ENCODE measurements around the gene IPO13.

The IPO13 gene, protein sequence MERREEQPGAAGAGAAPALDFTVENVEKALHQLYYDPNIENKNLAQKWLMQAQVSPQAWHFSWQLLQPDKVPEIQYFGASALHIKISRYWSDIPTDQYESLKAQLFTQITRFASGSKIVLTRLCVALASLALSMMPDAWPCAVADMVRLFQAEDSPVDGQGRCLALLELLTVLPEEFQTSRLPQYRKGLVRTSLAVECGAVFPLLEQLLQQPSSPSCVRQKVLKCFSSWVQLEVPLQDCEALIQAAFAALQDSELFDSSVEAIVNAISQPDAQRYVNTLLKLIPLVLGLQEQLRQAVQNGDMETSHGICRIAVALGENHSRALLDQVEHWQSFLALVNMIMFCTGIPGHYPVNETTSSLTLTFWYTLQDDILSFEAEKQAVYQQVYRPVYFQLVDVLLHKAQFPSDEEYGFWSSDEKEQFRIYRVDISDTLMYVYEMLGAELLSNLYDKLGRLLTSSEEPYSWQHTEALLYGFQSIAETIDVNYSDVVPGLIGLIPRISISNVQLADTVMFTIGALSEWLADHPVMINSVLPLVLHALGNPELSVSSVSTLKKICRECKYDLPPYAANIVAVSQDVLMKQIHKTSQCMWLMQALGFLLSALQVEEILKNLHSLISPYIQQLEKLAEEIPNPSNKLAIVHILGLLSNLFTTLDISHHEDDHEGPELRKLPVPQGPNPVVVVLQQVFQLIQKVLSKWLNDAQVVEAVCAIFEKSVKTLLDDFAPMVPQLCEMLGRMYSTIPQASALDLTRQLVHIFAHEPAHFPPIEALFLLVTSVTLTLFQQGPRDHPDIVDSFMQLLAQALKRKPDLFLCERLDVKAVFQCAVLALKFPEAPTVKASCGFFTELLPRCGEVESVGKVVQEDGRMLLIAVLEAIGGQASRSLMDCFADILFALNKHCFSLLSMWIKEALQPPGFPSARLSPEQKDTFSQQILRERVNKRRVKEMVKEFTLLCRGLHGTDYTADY

DNA sequence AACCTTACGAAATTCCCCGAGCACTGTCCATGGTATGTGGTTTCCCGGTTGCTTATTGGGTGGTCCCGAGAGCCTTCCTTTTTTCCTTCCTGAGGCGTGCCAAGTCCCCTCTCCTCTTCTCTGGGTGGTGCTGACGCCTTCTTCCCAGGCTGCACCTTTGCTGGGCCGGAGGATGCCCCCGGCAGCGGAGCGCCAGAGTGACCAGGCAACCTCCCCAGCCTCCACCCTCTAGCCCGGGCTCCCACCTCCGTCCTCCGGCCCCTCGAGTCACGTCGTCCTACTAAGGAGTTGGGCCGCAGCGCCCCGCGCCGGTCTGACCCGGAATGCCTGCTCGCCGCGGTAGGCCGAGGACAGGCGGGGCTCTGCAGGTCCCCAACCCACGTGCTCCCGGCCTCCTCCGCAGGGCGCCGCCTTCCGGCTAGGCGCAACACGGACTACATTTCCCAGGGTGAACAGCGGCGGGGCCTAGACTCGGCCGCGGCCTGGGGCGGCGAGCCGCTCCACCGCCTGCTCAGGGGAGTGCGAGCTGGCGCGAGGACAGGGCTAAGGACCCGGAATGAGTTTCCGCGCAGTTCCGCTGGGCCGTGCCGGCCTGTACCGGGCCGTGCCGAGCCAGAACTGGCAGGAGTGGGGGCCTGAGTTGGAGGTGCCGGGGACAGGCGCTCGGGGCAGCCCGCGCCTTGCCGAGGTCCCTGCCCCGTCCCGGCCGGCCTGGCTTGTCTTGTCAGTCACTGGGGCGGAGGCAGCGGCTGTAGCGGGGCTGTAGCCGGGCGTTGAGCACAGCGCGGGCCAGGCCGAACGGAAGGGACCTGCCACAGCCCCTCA is at the start of gene IPO13:
Gene IPO13 (plus strand): TSS at position 715 of the 825 bp plus-strand sequence. CDS start 651 bp downstream, outside the sequence.
- DNase-seq: peak; percentile 100

DNA sequence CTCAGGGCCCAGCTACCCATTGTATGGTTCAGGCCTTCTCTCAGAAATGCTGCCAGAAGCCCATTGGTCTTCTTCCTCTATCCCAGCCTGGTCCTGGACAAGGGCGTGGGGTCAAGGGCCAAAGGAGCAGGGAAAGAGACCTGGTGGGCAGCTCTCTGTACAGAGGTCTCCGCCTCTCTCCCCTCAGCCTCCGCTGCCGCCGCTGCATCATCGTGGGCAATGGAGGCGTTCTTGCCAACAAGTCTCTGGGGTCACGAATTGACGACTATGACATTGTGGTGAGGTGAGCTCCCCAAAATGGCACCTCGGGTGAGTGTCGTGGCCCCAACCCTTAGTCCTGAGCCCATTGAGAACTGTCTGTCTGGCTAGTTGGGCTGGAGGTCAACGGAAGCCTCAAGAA is 47.8 kb upstream of the IPO13 start:
- DNase-seq: no peak

DNA sequence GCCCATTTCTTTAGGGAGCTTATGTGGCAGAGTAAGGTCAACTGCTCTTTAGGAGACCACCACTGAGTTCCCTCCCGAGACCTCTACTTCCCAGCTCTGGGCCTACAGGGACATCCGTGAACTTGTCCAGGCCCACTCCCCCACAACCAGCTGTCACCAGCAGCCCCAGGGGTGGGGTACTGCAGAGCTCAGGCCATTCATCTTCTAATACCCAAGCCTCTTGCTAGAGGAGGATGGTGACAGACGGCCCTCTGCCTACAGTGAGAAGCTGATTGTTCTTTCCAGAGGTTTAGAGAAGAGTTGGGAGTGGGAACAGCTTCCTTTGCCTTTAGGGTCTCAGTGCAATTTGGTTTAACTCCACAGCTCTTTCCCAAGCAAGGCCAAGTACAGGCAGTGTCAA is 46.4 kb upstream of the IPO13 start:
- no peak for DNase-seq

DNA sequence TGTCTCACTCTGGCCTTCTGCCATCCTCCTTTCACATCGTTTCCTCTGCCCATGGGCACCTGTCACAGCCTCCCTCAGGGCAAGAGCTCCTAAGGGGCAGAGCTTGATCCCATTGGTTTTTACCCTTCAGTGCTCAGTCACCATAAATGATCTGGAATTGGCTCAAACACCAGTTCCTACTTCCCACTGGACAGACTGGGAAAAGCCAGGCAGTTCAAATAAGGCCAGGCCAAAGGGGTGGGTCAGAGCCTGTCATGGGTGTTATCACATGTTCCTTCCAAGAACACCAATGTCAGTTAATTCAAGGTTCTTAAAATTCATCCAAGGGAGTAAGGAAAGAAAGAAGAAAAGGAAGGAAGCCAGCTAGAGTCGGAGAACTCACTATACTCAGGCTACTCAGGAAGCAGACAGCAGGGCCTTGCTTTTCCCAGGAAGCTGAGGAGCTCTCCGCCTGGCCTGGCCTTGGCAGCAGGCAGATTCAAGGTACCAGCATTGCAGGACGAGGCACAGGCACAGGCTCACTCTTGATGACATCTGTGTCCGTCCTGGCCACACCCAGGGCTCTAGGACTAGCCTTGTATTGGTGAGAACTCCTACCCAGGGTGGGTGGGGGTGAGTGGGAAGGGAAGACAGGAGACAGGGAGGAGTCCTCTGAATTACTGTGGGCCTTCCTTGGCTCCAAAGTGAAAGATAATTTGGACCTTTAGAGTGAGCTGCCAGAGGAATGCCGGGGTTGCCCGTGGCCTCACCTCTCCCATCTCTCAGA is 45.4 kb upstream of the IPO13 start:
- DNase-seq: no peak

DNA sequence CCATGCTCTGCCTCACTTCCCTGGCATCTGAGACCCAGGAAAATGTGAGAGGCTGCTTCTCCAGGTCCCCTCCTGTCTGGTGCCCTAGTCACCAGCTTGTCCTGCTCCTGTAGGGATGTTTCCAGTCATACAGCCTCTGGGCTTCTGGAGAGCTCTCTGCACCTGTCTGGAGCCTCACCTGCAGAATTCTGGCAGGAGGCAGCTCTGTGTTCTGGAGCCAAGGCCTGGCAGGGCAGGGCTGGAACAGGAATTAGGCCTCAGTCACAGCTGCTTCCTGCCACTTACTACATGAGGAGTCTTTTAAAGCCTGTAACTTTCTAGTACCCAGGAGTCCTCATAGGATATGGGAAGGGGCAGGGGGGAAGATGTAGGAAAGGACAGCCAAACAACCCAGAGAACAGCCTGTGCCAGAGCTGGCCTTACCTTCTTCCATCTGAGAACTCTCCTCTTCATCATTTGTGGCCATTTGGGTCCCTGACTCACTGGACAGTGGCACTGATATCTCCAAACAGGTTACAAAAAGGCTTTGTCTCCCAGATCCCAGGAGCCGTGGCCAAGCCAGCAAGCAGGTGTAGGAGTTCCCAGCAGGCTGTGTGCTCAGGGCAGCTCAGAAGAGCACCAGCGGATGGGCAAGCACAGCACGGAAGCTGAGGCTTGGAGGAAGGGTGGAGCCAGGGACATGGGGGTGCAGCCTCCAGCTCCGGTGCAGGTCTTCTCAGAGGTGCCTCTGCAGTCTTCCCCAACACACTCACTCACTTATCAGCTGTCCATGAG is 44.5 kb upstream of the IPO13 start:
- peak; percentile 94 for DNase-seq

DNA sequence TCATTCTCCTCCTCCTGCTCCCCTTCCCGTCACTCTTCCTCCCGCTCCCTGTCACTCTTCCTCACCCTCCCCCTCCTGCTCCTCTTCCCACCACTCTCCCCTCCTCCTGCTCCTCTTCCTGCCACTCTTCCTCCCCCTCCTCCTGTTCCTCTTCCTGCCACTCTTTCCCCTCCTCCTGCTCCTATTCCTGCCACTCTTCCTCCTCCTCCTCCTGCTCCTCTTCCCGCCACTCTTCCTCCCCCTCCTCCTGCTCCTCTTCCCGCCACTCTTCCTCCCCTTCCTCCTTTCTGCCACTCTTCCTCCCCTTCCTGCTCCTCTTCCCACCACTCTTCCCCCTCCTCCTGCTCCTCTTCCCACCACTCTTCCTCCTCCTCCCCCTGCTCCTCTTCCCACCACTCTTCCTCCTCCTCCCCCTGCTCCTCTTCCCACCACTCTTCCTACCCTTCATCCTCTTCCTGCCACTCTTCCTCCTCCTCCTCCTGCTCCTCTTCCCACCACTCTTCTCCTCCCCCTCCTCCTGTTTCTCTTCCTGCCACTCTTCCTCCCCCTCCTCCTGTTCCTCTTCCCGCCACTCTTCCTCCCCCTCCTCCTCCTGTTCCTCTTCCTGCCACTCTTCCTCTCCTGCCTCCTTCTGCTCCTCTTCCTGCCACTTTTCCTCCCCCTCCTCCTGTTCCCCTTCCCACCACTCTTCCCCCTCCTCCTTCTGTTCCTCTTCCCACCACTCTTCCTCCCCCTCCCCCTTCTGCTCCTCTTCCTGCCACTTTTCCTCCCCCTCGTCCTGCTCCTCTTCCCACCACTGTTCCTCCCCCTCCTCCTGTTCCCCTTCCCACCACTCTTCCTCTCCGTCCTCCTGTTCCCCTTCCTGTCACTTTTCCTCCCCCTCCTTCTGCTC is 41.8 kb upstream of the IPO13 start:
- DNase-seq: no peak

DNA sequence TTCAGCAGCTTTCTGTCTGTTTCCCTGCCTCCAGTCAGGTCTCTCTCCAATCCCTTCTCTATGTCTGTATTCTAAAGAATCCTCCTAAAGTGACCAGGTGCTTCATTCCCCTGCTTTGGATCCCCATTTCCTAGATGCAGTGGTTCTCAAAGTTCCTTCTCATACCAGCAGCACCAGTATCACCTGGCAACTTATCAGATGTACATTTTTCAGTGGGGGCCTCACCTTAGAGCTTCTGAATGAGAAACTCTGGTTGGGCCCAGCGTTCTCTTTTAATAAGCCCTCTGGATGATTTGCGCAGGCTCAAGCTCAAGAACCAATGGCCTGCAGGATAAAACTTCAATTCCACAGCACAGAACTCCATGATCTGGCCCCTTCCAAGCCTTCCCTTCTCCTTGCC is 38.5 kb upstream of the IPO13 start:
- DNase-seq: no peak

DNA sequence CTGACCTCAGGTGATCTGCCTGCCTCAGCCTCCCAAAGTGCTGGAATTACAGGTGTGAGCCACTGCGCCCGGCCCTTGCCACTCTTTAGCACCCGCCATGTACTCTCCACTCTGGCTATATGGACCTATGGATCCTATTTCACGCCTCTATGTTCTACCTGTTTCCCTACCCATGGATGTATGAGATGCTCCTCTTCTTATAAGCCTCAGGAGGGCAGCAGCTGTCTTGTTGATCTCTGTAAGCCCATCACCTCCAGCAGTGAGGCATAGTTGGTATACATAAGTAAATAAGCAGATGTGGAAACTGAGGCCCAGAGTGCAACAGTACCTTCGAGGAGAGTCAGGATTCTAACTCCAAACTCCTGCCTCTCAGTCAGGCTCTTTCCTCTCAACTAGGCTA is 37.9 kb upstream of the IPO13 start:
- DNase-seq: peak; percentile 38

DNA sequence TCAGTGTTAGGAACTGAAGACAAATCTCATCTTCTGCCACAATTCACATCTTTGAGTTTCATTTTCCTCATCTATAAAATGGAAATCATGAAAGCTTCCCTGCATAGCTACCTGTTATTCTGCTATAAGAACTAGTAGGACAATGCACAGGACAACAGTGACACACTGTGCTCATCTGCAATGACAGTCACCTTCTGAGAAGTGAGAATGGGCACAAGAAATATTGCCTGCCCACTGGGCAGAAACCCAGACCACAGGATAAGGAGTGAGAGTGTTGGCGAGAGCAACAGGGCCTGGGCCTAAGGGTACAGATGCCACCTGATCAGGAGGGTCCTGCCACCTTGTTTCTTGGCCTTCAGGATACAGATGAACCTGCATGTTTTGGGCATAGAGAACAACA is 36.4 kb upstream of the IPO13 start:
- DNase-seq: no peak

DNA sequence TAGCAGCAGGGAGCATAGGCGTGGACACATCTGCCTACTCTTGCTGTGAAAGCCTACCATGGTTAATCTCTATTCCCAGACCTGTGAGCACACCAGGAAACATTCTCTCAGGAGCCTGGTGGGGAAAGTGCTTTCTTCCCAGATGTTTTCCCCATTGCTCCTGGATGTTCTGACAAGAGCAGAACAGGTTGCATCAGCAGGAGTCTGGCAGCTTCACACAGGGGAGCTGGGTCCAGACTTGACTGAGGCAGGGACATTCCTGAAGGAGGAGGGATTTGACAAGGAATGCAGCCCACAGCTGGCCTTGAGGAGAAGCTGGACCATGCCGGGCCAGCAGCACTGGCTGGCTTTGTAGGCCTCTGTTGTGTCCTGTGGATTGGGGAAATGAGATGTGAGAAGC is 34.1 kb upstream of the IPO13 start:
- no peak for DNase-seq

DNA sequence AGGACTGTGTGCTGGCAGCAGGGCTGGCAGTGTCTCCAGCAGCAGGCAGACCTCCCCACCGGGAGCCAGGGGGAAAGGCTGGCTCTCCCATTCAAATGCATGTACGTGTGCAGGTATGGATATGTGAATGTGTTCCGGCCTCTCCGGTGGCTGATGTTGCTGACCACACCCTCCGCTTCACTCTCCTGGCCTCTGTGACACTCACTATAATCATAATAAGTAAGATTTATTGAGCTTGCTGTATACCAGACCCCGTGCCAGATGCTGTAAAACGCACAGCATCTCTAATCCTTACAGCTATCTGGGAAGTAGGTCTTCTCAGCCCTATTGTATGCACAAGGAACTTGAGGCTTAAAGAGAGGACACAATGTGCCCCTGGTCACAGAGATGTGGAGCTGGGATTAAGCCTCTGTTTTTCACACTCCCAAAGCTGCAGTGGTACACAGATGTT is 33.7 kb upstream of the IPO13 start:
- no peak for DNase-seq

DNA sequence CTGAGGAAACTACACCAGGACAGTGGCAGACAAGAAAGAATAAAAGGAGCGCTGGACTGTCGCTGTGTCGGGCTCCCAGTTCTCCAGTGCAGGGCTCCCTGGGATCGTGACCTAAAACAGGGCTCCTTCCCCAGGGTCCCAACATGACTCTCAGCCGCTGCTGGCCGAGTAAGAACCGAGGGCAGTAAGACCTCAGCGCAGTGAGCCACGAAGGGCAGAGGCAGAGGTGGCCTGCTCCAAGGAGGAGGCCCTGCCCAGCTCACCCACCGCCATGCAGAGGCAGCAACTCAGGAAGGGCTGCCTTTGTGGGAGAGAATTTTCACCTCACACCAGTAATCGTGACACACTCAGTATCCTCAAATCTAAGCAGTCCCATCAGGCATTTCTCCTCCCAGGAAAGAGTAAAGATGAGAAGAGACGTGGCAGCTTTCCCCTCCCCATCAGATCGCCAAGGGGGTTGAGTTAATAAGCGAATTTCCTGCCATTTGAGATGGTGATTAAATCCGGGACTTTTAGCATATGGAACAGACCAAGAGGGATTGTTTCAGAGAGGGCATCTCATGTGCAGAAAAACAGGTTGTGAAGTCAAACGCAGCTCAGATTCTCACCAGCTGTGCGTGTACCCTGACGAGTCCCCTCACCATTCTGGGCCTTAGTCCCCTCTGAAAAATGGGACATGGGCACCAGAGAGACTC is 32.9 kb upstream of the IPO13 start:
- no peak for DNase-seq

DNA sequence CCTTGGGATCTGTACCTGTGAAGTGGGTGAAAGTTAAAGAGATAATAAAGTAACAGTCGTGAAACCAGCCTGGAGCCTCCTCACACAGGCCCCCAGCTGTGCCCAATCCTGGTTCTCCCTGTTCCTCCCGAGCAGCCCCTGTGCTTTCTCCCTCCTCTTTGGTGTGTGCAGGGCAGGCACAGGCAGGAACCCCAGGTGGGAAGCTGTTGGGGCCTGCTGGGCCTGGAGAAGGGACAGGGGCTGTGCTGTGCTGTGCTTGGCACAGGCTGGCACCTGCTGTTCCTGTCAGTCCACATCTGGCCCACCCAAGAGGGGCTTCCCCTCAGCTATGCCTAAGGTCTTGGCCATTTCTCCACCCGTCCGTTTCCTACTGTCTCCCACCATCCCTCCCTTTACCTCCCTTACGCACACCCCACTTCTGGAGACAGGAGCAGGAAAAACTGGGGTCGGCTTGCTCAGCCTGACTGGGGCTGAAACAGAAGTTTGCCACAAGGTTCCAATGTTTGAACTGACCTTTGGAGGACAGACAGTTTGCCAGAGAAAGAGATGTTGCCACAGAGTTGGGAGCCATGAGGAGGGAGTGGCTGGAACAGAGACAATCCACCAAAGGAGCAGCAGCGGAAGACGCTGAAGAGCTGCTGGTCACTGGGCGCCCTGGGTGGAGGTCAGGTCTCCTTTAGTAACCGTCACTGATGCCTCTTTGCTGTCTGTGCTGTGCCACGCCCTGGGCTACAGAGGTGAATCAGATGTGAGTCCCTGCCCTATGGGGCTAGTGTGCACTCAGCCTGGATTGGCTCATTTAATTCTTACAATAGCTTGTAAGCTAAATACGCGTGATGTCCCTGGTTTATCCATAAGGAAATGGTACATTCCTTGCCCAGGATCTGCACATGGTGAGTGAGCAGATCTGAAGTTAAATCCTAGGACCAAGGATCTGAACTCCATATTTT is 31.9 kb upstream of the IPO13 start:
- DNase-seq: no peak

DNA sequence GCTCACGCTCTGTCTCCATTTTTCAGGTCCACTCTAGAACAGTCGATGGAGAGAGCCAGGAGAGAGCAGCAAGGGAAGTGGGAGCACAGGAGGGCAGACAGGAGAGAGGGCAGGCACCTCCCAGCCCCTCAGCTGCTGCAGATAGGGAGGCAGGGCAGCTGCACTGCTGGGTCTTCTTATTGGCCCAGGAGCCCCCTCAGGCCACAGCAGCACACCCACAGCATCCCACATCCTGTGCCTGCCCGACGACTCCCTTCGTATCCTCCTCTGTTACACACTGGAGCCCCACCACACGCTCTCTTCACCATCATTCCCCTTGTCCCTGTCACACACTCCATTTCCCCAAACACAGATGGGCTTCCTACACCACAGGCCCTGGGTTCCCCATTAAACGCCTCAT is 26.8 kb upstream of the IPO13 start:
- no peak for DNase-seq

DNA sequence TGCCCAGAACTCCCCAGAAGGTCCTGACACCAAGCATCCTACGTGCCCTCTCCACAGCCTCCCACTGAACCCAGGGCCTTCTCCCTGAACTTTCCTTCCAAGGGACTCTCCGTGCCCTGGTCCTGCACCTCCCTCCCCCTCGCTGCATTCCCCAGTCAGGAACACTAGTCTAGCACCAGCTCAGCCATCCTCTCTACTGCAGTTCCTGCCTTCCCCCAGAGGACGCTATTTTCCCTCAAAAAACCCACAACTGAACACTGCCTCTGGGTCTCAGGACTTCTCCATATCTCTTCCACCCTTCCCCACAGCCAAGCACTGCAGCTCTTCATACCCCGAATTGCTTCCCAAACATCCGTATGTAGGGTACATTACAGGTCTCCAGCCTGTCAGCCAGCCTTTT is 25.7 kb upstream of the IPO13 start:
- no peak for DNase-seq

DNA sequence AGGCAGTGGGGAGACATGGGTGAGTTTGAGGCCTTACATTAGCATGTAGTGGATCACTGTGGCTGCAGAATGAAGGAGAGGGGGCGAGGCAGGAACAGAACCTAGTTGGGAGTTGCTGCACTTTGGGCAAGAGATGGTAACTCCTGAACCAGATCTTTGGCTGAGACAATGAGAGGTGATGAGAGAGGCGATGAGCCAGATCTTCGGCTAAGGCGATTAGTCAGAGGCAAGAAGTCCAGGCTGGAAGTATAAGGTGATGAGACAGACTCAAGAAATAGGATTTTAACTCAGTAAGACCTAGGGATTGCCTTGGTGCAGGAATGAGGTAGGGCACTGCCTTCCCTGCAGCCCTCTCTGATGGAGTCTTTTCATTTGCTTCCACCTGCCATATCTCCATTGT is 22.2 kb upstream of the IPO13 start:
- DNase-seq: no peak

DNA sequence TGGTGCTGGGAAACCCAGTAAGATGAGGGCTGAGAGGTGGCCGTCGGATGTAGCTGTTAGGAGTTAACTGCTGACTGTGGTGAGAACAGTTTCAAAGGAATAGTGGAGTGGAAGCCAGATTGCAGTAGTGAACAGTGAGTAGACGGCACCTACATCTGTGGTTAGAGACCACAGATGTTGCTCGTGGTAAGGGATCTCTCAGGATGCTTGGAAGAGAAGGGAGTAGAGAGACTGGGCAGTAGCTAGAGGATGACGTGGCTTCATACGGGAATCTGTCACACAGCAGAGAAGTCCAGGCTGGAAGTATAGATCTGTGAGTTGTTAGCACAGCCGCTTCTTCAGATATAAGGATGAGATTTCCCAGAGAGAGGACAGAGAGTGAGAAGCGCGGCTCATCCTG is 20.9 kb upstream of the IPO13 start:
- no peak for DNase-seq

DNA sequence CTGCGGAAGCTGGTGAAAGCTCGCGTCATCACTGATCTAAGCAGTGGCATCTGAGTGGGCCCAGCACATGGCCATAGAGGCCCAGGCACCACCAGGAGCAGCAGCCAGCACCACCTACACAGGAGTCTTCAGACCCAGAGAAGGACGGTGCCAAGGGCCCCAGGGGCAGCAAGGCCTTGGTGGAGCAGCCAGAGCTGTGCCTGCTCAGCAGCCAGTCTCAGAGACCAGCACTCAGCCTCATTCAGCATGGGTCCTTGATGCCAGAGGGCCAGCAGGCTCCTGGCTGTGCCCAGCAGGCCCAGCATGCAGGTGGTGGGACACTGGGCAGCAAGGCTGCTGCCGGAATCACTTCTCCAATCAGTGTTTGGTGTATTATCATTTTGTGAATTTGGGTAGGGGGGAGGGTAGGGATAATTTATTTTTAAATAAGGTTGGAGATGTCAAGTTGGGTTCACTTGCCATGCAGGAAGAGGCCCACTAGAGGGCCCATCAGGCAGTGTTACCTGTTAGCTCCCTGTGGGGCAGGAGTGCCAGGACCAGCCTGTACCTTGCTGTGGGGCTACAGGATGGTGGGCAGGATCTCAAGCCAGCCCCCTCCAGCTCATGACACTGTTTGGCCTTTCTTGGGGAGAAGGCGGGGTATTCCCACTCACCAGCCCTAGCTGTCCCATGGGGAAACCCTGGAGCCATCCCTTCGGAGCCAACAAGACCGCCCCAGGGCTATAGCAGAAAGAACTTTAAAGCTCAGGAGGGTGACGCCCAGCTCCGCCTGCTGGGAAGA is 16.4 kb upstream of the IPO13 start:
- DNase-seq: peak; percentile 71
